H1 (cell line): ENCODE results near the gene JAKMIP1. TPM values are rescaled to one million over a fixed set of nuclear protein-coding genes. Genes with fewer than 3 reads are reported as not detected.

Experiments
- CTCF ChIA-PET: fragments of 300-600 bp; sonication (Branson Sonifier 250); formaldehyde crosslinking; loops from one replicate; lab custom pipeline; 2021; ENCODE audit not compliant: partially characterized antibody; lab: Charles Lee
- POLR2A ChIA-PET: fragments of 300-600 bp; sonication (Branson Sonifier 250); formaldehyde crosslinking; loops from one replicate; lab custom pipeline; 2021; ENCODE audit warnings: inconsistent platforms; ENCODE audit not compliant: partially characterized antibody; lab: Charles Lee
- DNase-seq, 2 experiments: peaks; one replicate each; pipeline versions ENCODE4 v3.0.0 to v3.0.0-alpha.2; 2010 to 2022; ENCODE audit warnings: low spot score in 2 of 2, low read depth in 1 of 2, mixed read lengths in 1 of 2
- FAIRE-seq: peaks from 2 replicates; lab custom pipeline; 2011; peaks lifted over from hg19 to GRCh38; lab: Jason Lieb, UNC
- H2AFZ ChIP-seq: 2 replicates; pipeline ENCODE4 v1.8.1; 2012; ENCODE audit warnings: low read length, inconsistent platforms
- H2AK5ac ChIP-seq: 2 replicates; pipeline ENCODE4 v1.6.1; 2013; ENCODE audit warnings: low read depth, low read length
- H2BK120ac ChIP-seq: replicated peaks from 2 replicates; pipeline ENCODE3; 2013; ENCODE audit warnings: low read depth, low read length, inconsistent platforms
- H2BK12ac ChIP-seq: 2 replicates; pipeline ENCODE4 v1.6.1; 2013; ENCODE audit warnings: low read depth, low read length
- H2BK15ac ChIP-seq: 2 replicates; pipeline ENCODE4 v1.6.1; 2013; ENCODE audit warnings: low read length
- H2BK20ac ChIP-seq: 2 replicates; pipeline ENCODE4 v1.6.1; 2013; ENCODE audit warnings: low read length
- H2BK5ac ChIP-seq: 2 replicates; pipeline ENCODE4 v1.6.1; 2013; ENCODE audit warnings: low read depth, low read length
- H3K14ac ChIP-seq: 2 replicates; pipeline ENCODE4 v1.6.1; 2013; ENCODE audit warnings: inconsistent platforms; ENCODE audit not compliant: insufficient read length
- H3K18ac ChIP-seq: 2 replicates; pipeline ENCODE4 v1.6.1; 2013; ENCODE audit warnings: low read length; ENCODE audit errors: extremely low read depth
- H3K23ac ChIP-seq: 2 replicates; pipeline ENCODE4 v1.6.1; 2013; ENCODE audit warnings: inconsistent platforms; ENCODE audit not compliant: insufficient read length
- H3K23me2 ChIP-seq: 2 replicates; pipeline ENCODE4 v1.6.1; 2013; ENCODE audit warnings: low read depth, low read length
- H3K27ac ChIP-seq: 2 replicates; pipeline ENCODE4 v1.6.1; 2011; ENCODE audit warnings: low read depth, low read length, inconsistent platforms
- H3K27me3 ChIP-seq, 4 experiments: replicated peaks in 1 of 4; 1 replicate in 1 of 4; 2 replicates in 3 of 4; pipeline versions ENCODE4 v1.6.1 to v1.8.1; 2011 to 2013; ENCODE audit warnings: low read length in 3 of 4, mild to moderate bottlenecking in 3 of 4, inconsistent platforms in 2 of 4, mixed read lengths in 2 of 4, moderate library complexity in 1 of 4; ENCODE audit not compliant: control insufficient read depth in 3 of 4, insufficient read depth in 3 of 4; ENCODE audit errors: extremely low read depth in 1 of 4
- H3K36me3 ChIP-seq, 4 experiments: 2 replicates each; pipeline versions ENCODE4 v1.6.1 to v1.8.1; 2011 to 2013; ENCODE audit warnings: mild to moderate bottlenecking in 4 of 4, low read length in 3 of 4, moderate library complexity in 2 of 4, control low read depth in 1 of 4, inconsistent platforms in 1 of 4; ENCODE audit not compliant: insufficient read depth in 4 of 4, control insufficient read depth in 2 of 4
- H3K4ac ChIP-seq: replicated peaks from 2 replicates; pipeline ENCODE3; 2013; ENCODE audit warnings: low read length, low read depth, mixed read lengths, inconsistent platforms; ENCODE audit not compliant: insufficient read length
- H3K4me1 ChIP-seq, 4 experiments: replicated peaks in 1 of 4; 1 replicate in 1 of 4; 2 replicates in 3 of 4; pipeline versions ENCODE4 v1.6.1 to v1.8.1; 2011 to 2013; ENCODE audit warnings: low read length in 3 of 4, inconsistent platforms in 2 of 4, mixed read lengths in 1 of 4; ENCODE audit not compliant: insufficient read depth in 4 of 4, control insufficient read depth in 3 of 4
- H3K4me2 ChIP-seq, 2 experiments: 2 replicates each; pipeline versions ENCODE4 v1.6.1 to v1.8.1; 2011 to 2013; ENCODE audit warnings: low read depth in 2 of 2, low read length in 2 of 2, control low read depth in 1 of 2, inconsistent platforms in 1 of 2, mild to moderate bottlenecking in 1 of 2; ENCODE audit not compliant: insufficient read depth in 1 of 2
- H3K4me3 ChIP-seq, 4 experiments: fragments of 200-600, 300-600 bp in 1 of 4; sonication (generic), shearing (Covaris generic), sonication (Bioruptor Twin) in 1 of 4; 2 replicates each; pipeline versions ENCODE4 v1.5.1 to v1.8.1; 2011 to 2016; ENCODE audit warnings: low read length in 4 of 4, low read depth in 3 of 4, control low read depth in 2 of 4, inconsistent platforms in 2 of 4, mild to moderate bottlenecking in 2 of 4, mixed read lengths in 1 of 4, moderate library complexity in 1 of 4; ENCODE audit not compliant: insufficient read depth in 2 of 4; ENCODE audit errors: extremely low read depth in 1 of 4
- H3K56ac ChIP-seq: replicated peaks from 2 replicates; pipeline ENCODE3; 2013; ENCODE audit warnings: low read depth, mild to moderate bottlenecking, mixed read lengths, low read length, inconsistent platforms; ENCODE audit not compliant: insufficient read length
- H3K79me1 ChIP-seq: 2 replicates; pipeline ENCODE4 v1.6.1; 2013; ENCODE audit warnings: low read depth, low read length, control low read depth
- H3K79me2 ChIP-seq, 2 experiments: 2 replicates each; pipeline versions ENCODE4 v1.6.1 to v1.8.1; 2012 to 2013; ENCODE audit warnings: low read length in 2 of 2, mild to moderate bottlenecking in 2 of 2, inconsistent platforms in 1 of 2; ENCODE audit not compliant: insufficient read depth in 2 of 2, control insufficient read depth in 1 of 2
- H3K9ac ChIP-seq, 4 experiments: replicated peaks in 1 of 4; 1 replicate in 1 of 4; 2 replicates in 3 of 4; pipeline versions ENCODE4 v1.6.1 to v1.8.1; 2011 to 2013; ENCODE audit warnings: low read depth in 3 of 4, low read length in 3 of 4, control low read depth in 2 of 4, mild to moderate bottlenecking in 2 of 4, moderate library complexity in 2 of 4, inconsistent platforms in 1 of 4; ENCODE audit errors: extremely low read depth in 1 of 4
- H3K9me3 ChIP-seq, 2 experiments: 2 replicates each; pipeline versions ENCODE4 v1.6.1 to v1.8.1; 2012 to 2013; ENCODE audit warnings: mild to moderate bottlenecking in 2 of 2, moderate library complexity in 2 of 2, control low read depth in 1 of 2, inconsistent platforms in 1 of 2, low read depth in 1 of 2, low read length in 1 of 2, mixed read lengths in 1 of 2; ENCODE audit not compliant: insufficient read depth in 2 of 2
- H4K20me1 ChIP-seq, 2 experiments: replicated peaks in 1 of 2; 2 replicates each; pipeline versions ENCODE3 to v1.8.1; 2011 to 2013; ENCODE audit warnings: inconsistent platforms in 2 of 2, low read length in 2 of 2, mild to moderate bottlenecking in 1 of 2; ENCODE audit not compliant: insufficient read depth in 2 of 2, control insufficient read depth in 1 of 2
- H4K5ac ChIP-seq: 2 replicates; pipeline ENCODE4 v1.6.1; 2013; ENCODE audit warnings: low read length, low read depth, mixed read lengths, inconsistent platforms; ENCODE audit not compliant: insufficient read length
- H4K8ac ChIP-seq: 2 replicates; pipeline ENCODE4 v1.8.0; 2013; ENCODE audit warnings: mild to moderate bottlenecking, moderate library complexity, low read length, inconsistent platforms; ENCODE audit not compliant: insufficient read depth; ENCODE audit errors: extremely low read depth
- H4K91ac ChIP-seq: replicated peaks from 2 replicates; pipeline ENCODE3; 2013; ENCODE audit warnings: low read length, mixed read lengths, inconsistent platforms; ENCODE audit not compliant: insufficient read length
- BACH1 ChIP-seq: IDR thresholded peaks from 2 replicates; pipeline ENCODE4 v1.6.1; 2012; ENCODE audit warnings: low read length, improper control_type of control experiment
- JUND ChIP-seq: IDR thresholded peaks from 2 replicates; pipeline ENCODE4 v1.6.1; 2011; ENCODE audit warnings: mild to moderate bottlenecking, improper control_type of control experiment, low read length
- KDM1A ChIP-seq: fragments of 200-600, 300-600 bp; sonication (generic); IDR thresholded peaks from 2 replicates; pipeline ENCODE4 v1.7.1; 2016; ENCODE audit warnings: mild to moderate bottlenecking, low read length, borderline replicate concordance
- KDM5A ChIP-seq: fragments of 200-600 bp; IDR thresholded peaks from 2 replicates; pipeline ENCODE4 v1.7.1; 2012; ENCODE audit warnings: mild to moderate bottlenecking, low read length, inconsistent platforms, mixed read lengths
- SP2 ChIP-seq: IDR thresholded peaks from 2 replicates; pipeline ENCODE4 v1.6.1; 2012; ENCODE audit warnings: mild to moderate bottlenecking, low read length, inconsistent platforms
- WGBS, 2 experiments: shearing (Covaris generic) in 1 of 2; methylation state at CpG; one replicate each; pipeline versions ENCODE4 v1.1.6 to v1.1.7; 2013 to 2015; ENCODE audit warnings: low lambda C conversion rate in 2 of 2, mixed read lengths in 2 of 2, inconsistent platforms in 1 of 2, low coverage in 1 of 2, missing lambda C conversion rate in 1 of 2; ENCODE audit not compliant: insufficient replicate concordance in 2 of 2, insufficient coverage in 1 of 2, insufficient read length in 1 of 2; ENCODE audit errors: extremely low coverage in 1 of 2, missing lambda C conversion rate in 1 of 2; 5-methylcytosine and 5-hydroxymethylcytosine counted together
- polyA plus RNA-seq, 7 experiments: library from polyadenylated mRNA; depleted of rRNA in 3 of 7; stranded (reverse) in 5 of 7; unstranded in 2 of 7; fragments of >200 nt in 5 of 7; fragments of 200-250 nt in 2 of 7; gene quantifications; 1 replicate in 5 of 7; 2 replicates in 1 of 7; 4 replicates in 1 of 7; pipeline versions ENCODE4 v1.2.1 to v1.2.3, GENCODE V29; 2011 to 2013; ENCODE audit warnings: missing spikeins in 2 of 7, mixed read lengths in 2 of 7
- total RNA-seq: library from RNA; stranded (reverse); fragmentation: NEBNext Ultra II Directional; extraction: Animal tissue kit (Norgen Biotek cat#: 25700); gene quantifications from 2 replicates; pipeline ENCODE4 v1.2.1, GENCODE V29; 2021

JAKMIP1 gene
- total and polyA plus RNA-seq, 2 of the 8 experiments (the other 6 are each of a cell fraction or from before 2014, with no cell fraction given), result 2.5 to 4.4 TPM

GRCh38 chr4:6207602-6208001 lies 7.3 kb upstream of the JAKMIP1 start:
- H3K4me3 ChIP-seq, result no peak overlapping the region
- TF ChIP-seq BACH1 (no peak), SP2 (no peak), KDM1A (no peak), KDM5A (no peak), JUND (no peak)
- POLR2A ChIA-PET, result interaction anchor here (0.6 to 0.8 kb wide), 2 partner anchors 9 to 151 kb away, joined by 3 read pairs; no protein-coding TSS in a partner anchor
- no peak overlapping the region for H2BK20ac ChIP-seq
- DNase-seq (no peak), FAIRE-seq (no peak)
- H4K5ac ChIP-seq, result no peak overlapping the region
- no peaks in the 10 kb centered on the region for H3K36me3 ChIP-seq
- no peak overlapping the region for H2BK15ac ChIP-seq
- no peak overlapping the region for H2AFZ ChIP-seq
- no peaks in the 10 kb centered on the region for H3K79me1 ChIP-seq
- H3K23ac ChIP-seq, result no peak overlapping the region
- no peaks in the 10 kb centered on the region for H3K4me1 ChIP-seq
- CTCF ChIA-PET, result interaction anchor here (1.0 to 2.0 kb wide), 4 partner anchors 9 to 210 kb away, joined by 3 to 6 read pairs (median 6); no protein-coding TSS in a partner anchor
- no peak overlapping the region for H4K8ac ChIP-seq
- no peaks in the 10 kb centered on the region for H3K23me2 ChIP-seq
- no peak overlapping the region for H2BK120ac ChIP-seq
- no peak overlapping the region for H2AK5ac ChIP-seq
- H3K56ac ChIP-seq, result no peak overlapping the region
- no peak overlapping the region for H2BK5ac ChIP-seq
- no peak overlapping the region for H2BK12ac ChIP-seq
- no peak overlapping the region for H3K14ac ChIP-seq
- 87% methylated on average over 4 of the region's 4 CpGs; no CpG with 5 or more reads in 1 of the 2 experiments for WGBS, 2 experiments
- no peaks in the 10 kb centered on the region for H3K79me2 ChIP-seq
- no peaks in the 10 kb centered on the region for H3K9me3 ChIP-seq
- no peak overlapping the region for H3K4me2 ChIP-seq
- no peak overlapping the region for H4K91ac ChIP-seq
- H3K4ac ChIP-seq, result no peak overlapping the region
- H4K20me1 ChIP-seq, result no peaks in the 10 kb centered on the region
- H3K9ac ChIP-seq, result no peak overlapping the region
- no peak overlapping the region for H3K18ac ChIP-seq
- H3K27me3 ChIP-seq, result no peaks in the 10 kb centered on the region; a peak in 1 of 7 replicates
- no peak overlapping the region for H3K27ac ChIP-seq
